Mesodermal cell (in vitro differentiated cells): Measurements from ENCODE around the gene TPRA1.
A peak's percentile ranks its signal among the peaks of the same experiment; 100 is the strongest.

Source experiments
- H3K27ac ChIP-seq: 2 replicates; pipeline ENCODE4 v1.7.0; 2013; ENCODE audit warnings: mild to moderate bottlenecking, low read depth, low read length, moderate library complexity; ENCODE audit not compliant: severe bottlenecking
- H3K36me3 ChIP-seq: 2 replicates; pipeline ENCODE4 v1.7.1; 2013; ENCODE audit warnings: mild to moderate bottlenecking, low read length, moderate library complexity; ENCODE audit not compliant: control insufficient read depth, insufficient read depth
- H3K4me1 ChIP-seq: one replicate; pipeline ENCODE4 v1.7.1; 2013; ENCODE audit warnings: mild to moderate bottlenecking, low read length; ENCODE audit not compliant: insufficient read depth, control insufficient read depth, poor library complexity, severe bottlenecking
- H3K4me3 ChIP-seq: 2 replicates; pipeline ENCODE4 v1.7.0; 2013; ENCODE audit warnings: low read length, control low read depth, mild to moderate bottlenecking; ENCODE audit not compliant: insufficient read depth, poor library complexity, severe bottlenecking; ENCODE audit errors: extremely low read depth
- H3K9me3 ChIP-seq: 2 replicates; pipeline ENCODE4 v1.7.1; 2013; ENCODE audit warnings: mild to moderate bottlenecking, low read length, moderate library complexity; ENCODE audit not compliant: control insufficient read depth
- WGBS, 2 experiments: methylation state at CpG; one replicate each; pipeline ENCODE4 v1.1.5; 2013; ENCODE audit warnings: missing lambda C conversion rate in 2 of 2; ENCODE audit not compliant: insufficient coverage in 2 of 2; 5-methylcytosine and 5-hydroxymethylcytosine counted together

TPRA1 gene

DNA sequence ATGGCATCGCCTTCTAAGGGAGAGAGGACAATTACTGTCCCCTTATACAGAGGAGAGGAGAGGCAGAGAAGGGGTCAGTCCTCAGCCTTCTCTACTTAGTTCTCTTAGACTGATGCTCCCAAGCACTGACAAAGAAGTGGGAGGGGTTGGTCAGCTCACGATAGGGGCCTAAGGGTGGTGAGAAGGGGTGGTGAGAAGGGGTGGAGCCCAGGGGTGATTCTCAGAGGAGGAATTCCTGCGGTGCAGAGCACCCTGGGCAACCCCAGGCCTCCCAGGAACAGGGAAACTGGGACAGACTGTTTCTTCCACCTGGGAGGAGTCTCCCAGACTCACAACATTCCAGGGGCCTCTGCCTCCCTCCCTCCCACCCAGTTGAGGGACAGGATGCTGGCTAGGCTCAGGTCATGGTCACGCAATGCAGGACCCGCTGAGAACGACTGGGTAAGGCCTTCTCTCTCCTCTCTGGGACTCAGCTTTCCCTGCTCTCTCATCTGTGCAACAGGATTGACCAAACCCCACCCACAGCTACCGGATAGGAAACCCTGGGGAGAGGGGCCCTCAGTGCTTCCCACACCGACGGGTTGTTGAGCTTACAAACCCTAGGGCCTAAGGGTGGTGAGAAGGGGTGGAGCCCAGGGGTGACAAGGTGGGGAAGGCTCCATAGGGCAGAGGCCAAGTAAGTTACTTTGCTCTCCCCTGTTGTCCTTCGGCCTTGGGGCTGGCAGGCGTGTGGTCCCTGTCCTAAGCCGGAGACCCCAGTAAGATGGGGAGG, 1.5 kb downstream of the TPRA1 start:
- peaks cover 9% of the 10 kb centered on the region for H3K4me1 ChIP-seq
- H3K9me3 ChIP-seq = no peaks in the 10 kb centered on the region
- peaks cover 7% of the 10 kb centered on the region for H3K36me3 ChIP-seq
- H3K27ac ChIP-seq = no peak overlapping the region
- H3K4me3 ChIP-seq = peak overlapping the region; percentile 84
- 53 to 67% methylated on average over 6 to 9 of the region's 12 CpGs for WGBS, 2 experiments

DNA sequence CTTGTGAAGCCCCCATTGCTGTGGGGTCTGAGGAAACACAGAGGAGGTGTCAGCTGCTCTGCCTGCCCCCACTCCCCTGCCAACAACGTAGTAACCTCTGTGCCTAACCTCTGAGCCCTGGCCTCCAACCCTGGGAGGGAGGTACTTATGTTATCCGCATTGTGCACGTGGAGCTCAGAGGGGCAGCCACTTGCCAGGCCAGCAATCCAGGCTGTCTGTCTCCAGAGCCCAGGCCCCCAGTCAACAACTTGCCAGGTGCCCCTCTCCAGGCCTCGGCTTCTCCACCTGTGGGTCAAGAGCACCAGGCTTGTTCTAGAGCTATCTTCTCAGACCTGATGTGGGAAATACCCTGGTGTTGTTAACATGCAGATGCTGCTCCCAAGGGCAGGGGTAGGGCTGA, 2.7 kb downstream of the TPRA1 start:
- WGBS, 2 experiments = 93% methylated on average over 3 to 4 of the region's 4 CpGs
- peaks cover 9% of the 10 kb centered on the region for H3K4me1 ChIP-seq

GRCh38 chr3:127585813-127586413, 4.6 kb downstream of the TPRA1 start:
- Histone ChIP-seq H3K27ac (no peak overlapping the region), H3K4me1 (peaks cover 3% of the 10 kb centered on the region), H3K4me3 (no peak overlapping the region), H3K36me3 (peaks cover 7% of the 10 kb centered on the region), H3K9me3 (no peaks in the 10 kb centered on the region)
- WGBS, 2 experiments = 97 to 100% methylated on average over 2 to 4 of the region's 6 CpGs

More for the DNA sequence above, 2.7 kb downstream of the TPRA1 start:
- Histone ChIP-seq H3K36me3 (peaks cover 7% of the 10 kb centered on the region), H3K9me3 (no peaks in the 10 kb centered on the region), H3K27ac (no peak overlapping the region), H3K4me3 (no peak overlapping the region)

GRCh38 chr3:127585163-127585812, 5.2 kb downstream of the TPRA1 start:
- Histone ChIP-seq H3K4me3 (no peak overlapping the region), H3K9me3 (no peaks in the 10 kb centered on the region), H3K36me3 (peaks cover 7% of the 10 kb centered on the region), H3K27ac (no peak overlapping the region), H3K4me1 (peaks cover 3% of the 10 kb centered on the region)
- WGBS, 2 experiments = 83 to 96% methylated on average over 3 to 4 of the region's 4 CpGs

DNA sequence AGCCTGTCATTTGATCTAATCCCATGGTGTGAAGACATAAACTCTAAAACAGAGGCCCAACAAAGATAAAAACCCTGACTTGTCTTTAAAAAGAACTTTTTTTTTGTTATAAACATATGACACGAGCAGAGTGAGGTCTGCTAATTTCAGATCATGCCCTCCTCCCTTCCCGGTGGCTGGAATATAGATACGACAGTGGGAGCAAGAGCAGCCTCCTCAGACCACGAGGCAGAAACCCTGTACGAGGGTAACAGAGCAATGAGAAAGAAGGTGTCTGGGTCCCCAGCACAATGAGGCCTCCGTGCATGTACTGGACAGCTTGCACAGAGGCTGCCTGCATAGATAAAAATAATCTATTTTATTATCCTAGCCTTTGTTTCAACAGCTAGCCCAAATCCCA, 5.8 kb downstream of the TPRA1 start:
- WGBS, 2 experiments = 100% methylated on average over 4 to 5 of the region's 6 CpGs
- Histone ChIP-seq H3K9me3 (no peaks in the 10 kb centered on the region), H3K4me1 (peaks cover 3% of the 10 kb centered on the region), H3K27ac (no peak overlapping the region), H3K4me3 (no peak overlapping the region), H3K36me3 (peaks cover 8% of the 10 kb centered on the region)

DNA sequence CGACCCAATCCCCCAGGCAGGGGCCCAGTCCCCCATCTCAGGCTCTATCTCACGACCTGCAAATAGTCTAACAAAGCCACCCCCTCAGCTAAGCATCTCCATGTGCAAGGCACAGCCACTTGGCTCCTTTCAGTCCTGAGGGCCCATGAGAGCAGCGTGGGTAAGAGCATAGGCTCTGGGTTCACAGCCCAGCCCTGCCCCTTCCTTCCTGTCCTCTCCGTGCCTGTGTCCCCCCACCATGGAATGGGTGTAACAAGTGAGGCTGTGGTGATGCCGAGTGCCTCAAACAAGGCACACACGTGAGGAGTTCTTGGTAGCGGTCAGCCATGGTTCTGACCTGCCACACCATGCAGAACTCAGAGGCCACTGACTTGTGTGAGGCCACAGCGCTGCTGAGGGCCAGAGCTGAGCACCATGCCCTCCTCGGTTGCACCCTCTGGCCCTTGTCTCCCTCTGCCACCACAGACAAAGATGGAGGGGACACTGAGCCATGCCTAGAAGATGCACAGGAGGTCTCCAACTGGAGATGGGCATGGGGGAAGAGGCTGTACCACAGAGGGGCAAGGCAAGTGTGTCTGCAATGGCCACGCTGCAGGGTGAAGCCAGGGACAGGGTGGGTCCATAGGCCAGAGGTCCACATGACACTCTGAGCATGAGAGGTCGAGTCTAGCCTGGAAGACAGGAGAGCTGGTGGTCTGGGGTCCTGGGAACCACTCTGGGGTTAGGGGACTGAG, 10.0 kb downstream of the TPRA1 start:
- Histone ChIP-seq H3K4me3 (no peak overlapping the region), H3K9me3 (no peaks in the 10 kb centered on the region), H3K27ac (no peak overlapping the region), H3K36me3 (peaks cover 12% of the 10 kb centered on the region), H3K4me1 (no peaks in the 10 kb centered on the region)
- WGBS, 2 experiments = 94 to 96% methylated on average over 6 to 10 of the region's 11 CpGs

GRCh38 chr3:127578802-127579201, 11.7 kb downstream of the TPRA1 start:
- peaks cover 5% of the 10 kb centered on the region for H3K4me1 ChIP-seq
- H3K4me3 ChIP-seq = no peak overlapping the region
- no peaks in the 10 kb centered on the region for H3K9me3 ChIP-seq
- no peak overlapping the region for H3K27ac ChIP-seq
- WGBS, 2 experiments = 80 to 90% methylated on average over 2 to 3 of the region's 6 CpGs
- H3K36me3 ChIP-seq = peaks cover 16% of the 10 kb centered on the region

- WGBS, 2 experiments = 80 to 81% methylated on average over 2 of the region's 2 CpGs
- H3K36me3 ChIP-seq = peaks cover 22% of the 10 kb centered on the region
- H3K4me1 ChIP-seq = peaks cover 8% of the 10 kb centered on the region
- no peak overlapping the region for H3K27ac ChIP-seq
- H3K4me3 ChIP-seq = no peak overlapping the region
- H3K9me3 ChIP-seq = no peaks in the 10 kb centered on the region
Observed at GRCh38 chr3:127578168-127578567, 12.4 kb downstream of the TPRA1 start.

DNA sequence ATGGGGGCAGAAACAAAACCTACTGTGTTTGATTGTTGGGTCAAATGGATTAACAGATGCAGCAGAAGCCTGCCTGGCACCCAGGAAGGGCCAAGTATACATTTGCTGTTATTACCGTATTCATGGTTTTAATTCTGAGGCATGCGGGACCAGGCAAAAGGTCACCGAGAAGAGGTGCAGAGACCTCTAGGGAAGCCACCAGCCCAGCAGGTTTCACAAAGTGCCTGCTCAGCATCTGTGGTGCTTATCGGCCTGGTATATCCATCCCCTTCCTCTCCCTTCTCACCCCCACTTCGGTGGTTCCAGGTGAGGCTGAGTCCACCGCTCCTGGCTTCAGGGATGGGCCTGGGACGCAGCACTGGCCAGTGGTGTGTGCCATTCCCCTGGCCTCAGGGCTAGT, 13.1 kb downstream of the TPRA1 start:
- no peak overlapping the region for H3K27ac ChIP-seq
- H3K36me3 ChIP-seq = peaks cover 30% of the 10 kb centered on the region
- no peaks in the 10 kb centered on the region for H3K9me3 ChIP-seq
- no peak overlapping the region for H3K4me3 ChIP-seq
- 86 to 89% methylated on average over 6 to 7 of the region's 7 CpGs for WGBS, 2 experiments
- H3K4me1 ChIP-seq = peaks cover 8% of the 10 kb centered on the region
